WERI-Rb-1 (cell line): Measurements from ENCODE around the gene TEX2.
"Not testable (repeated sequence)": the region's sequence is repeated elsewhere in the genome, so short reads cannot be mapped to it uniquely, and the experiment has no call there.

Source experiments
- DNase-seq: peaks from one replicate; pipeline ENCODE4 v3.0.0-alpha.2; 2020
- H3K27ac ChIP-seq: fragments of 250-450 bp; sonication (Bioruptor Pico); 2 replicates; pipeline ENCODE4 v1.5.1; 2020; ENCODE audit warnings: mild to moderate bottlenecking, moderate library complexity
- H3K27me3 ChIP-seq: fragments of 250-450 bp; sonication (Bioruptor Pico); 2 replicates; pipeline ENCODE4 v1.5.1; 2021; ENCODE audit warnings: mild to moderate bottlenecking, low read depth, moderate library complexity; ENCODE audit not compliant: insufficient read depth, severe bottlenecking
- H3K36me3 ChIP-seq: fragments of 250-450 bp; sonication (Bioruptor Pico); 2 replicates; pipeline ENCODE4 v1.5.1; 2020; ENCODE audit warnings: mild to moderate bottlenecking, moderate library complexity
- H3K4me3 ChIP-seq: 2 replicates; pipeline ENCODE4 v1.5.1; 2011; ENCODE audit warnings: low read depth, mild to moderate bottlenecking, control low read depth, low read length
- H3K9me3 ChIP-seq: fragments of 250-450 bp; sonication (Bioruptor Pico); 2 replicates; pipeline ENCODE4 v1.5.1; 2021; ENCODE audit warnings: mild to moderate bottlenecking, moderate library complexity; ENCODE audit not compliant: severe bottlenecking
- TF ChIP-seq, protein P1 (sequence below): IDR thresholded peaks from 2 replicates; pipeline ENCODE4 v1.5.1; 2011; ENCODE audit warnings: low read depth, mild to moderate bottlenecking, control low read depth, inconsistent platforms, low read length

The TEX2 gene

DNA sequence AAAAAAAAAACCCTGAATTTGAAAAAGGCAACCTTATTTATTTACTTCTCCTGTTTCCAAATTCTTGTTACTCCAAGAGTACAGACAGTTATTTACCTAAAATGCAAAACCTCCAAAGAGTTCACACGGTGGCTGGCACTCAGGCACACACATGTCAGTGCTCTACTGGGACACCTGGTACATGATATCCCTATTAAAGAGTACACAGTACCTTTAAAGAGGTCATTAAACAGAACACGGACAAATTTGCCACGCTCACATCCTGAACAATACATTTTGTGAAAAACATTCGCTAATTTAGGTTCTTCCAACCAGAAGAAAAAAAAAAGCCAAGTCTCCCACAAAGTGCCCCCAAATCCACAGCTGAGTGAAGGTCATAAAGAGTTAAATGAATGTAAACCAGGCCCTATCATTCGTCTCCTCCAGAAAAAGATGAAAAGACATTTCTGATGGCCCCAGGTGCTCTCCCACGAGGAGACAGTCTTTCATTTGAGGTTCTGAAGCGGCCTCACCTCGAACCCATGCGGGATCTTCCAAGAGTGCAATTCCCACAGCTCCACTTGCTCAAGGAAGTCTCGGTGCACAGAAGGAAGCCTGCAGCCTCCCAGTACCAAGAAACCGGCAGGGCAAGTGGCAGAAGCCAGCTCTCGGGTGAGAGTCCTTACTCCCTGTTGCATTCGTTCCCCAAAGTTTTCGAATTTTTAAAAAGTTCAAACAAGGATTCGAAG lies 134.1 kb downstream of the TEX2 start:
- TF ChIP-seq, protein P1, sequence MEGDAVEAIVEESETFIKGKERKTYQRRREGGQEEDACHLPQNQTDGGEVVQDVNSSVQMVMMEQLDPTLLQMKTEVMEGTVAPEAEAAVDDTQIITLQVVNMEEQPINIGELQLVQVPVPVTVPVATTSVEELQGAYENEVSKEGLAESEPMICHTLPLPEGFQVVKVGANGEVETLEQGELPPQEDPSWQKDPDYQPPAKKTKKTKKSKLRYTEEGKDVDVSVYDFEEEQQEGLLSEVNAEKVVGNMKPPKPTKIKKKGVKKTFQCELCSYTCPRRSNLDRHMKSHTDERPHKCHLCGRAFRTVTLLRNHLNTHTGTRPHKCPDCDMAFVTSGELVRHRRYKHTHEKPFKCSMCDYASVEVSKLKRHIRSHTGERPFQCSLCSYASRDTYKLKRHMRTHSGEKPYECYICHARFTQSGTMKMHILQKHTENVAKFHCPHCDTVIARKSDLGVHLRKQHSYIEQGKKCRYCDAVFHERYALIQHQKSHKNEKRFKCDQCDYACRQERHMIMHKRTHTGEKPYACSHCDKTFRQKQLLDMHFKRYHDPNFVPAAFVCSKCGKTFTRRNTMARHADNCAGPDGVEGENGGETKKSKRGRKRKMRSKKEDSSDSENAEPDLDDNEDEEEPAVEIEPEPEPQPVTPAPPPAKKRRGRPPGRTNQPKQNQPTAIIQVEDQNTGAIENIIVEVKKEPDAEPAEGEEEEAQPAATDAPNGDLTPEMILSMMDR, result no peak
- peak overlapping the region; percentile 71 for H3K4me3 ChIP-seq
- peaks cover 11% of the 10 kb centered on the region for H3K36me3 ChIP-seq
- H3K9me3 ChIP-seq, result no peaks in the 10 kb centered on the region
- no peak for DNase-seq
- peak overlapping the region; percentile 80 for H3K27ac ChIP-seq
- H3K27me3 ChIP-seq, result no peaks in the 10 kb centered on the region

DNA sequence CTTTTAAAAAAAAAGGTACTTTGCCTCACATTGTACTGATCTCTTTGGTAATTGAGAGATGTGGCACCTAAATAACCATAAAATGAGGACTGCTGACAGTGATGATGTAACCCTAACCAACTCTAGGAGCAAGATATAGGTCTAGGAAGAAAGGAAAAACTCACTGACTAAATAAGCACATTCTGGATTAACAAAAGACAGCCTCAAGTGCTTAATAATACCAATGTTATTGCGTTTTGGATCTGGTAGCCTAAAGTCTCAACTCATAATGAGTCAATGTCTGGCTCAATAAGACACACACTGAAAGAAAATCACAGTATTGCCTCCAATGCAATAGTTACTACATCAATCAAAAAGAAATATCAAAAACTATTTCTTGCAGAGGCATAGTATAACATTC lies 136.1 kb downstream of the TEX2 start:
- Histone ChIP-seq H3K9me3 (no peaks in the 10 kb centered on the region), H3K27ac (no peak overlapping the region), H3K4me3 (no peak overlapping the region), H3K27me3 (no peaks in the 10 kb centered on the region), H3K36me3 (peaks cover 19% of the 10 kb centered on the region)
- TF ChIP-seq, protein P1, result no peak
- no peak for DNase-seq

DNA sequence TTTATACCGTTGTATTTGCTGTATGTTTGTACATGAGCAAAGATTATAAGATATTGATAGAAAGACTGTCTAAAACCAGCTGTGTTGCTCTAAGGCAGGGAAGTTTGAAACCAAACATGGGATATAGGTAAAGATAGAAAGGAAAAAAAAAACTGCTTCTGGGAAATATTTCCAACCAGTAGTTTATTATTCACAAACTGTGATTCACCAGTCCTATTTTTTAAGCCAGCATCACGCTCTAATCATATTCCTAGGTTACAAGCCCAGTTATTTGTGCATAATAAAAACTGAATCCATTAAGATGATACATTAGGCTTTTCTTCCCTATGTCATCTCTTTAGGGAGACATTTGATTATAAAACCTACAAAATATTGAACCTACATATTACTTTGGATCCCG lies 137.1 kb downstream of the TEX2 start:
- Histone ChIP-seq H3K4me3 (no peak overlapping the region), H3K9me3 (no peaks in the 10 kb centered on the region), H3K27me3 (no peaks in the 10 kb centered on the region), H3K27ac (no peak overlapping the region), H3K36me3 (peaks cover 21% of the 10 kb centered on the region)
- TF ChIP-seq, protein P1, result no peak
- DNase-seq, result no peak

DNA sequence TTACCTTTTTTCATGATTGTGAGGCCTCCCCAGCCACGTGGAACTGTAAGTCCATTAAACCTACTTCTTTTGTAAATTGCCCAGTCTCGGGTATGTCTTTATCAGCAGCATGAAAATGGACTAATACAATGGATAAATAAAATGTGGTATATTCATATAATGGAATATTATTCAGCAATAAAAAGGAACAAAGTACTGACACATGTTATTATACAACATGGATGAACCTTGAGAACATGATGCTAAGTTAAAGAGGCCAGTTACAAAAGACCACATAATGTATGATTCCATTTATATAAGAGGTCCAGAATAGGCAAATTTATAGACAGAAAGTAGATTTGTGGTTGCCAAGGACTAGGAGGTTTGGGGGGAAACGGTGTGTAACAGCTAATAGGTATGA lies 138.5 kb downstream of the TEX2 start:
- Histone ChIP-seq H3K4me3 (no peak overlapping the region), H3K27ac (no peak overlapping the region)
- TF ChIP-seq, protein P1, result no peak

DNA sequence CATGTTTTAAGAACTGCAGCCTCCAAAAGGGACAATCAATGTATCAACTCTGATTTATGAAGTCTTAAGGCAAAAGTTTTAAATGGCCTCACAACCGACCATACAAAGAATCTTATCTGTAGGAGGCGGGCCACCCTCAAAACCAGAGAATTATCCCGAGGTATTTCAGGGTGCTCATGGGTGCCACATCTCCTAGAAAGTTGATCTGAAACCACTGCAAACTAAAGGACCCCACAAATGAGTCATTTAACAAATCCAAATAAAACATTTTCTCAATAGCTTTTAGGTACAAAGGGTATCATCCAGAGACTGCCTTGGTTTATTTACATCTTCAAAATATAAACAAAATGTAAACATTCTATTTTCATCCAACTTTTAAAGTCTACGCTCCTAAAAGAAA lies 139.9 kb downstream of the TEX2 start:
- Histone ChIP-seq H3K27ac (no peak overlapping the region), H3K4me3 (no peak overlapping the region), H3K36me3 (peaks cover 14% of the 10 kb centered on the region), H3K9me3 (no peaks in the 10 kb centered on the region), H3K27me3 (no peaks in the 10 kb centered on the region)
- DNase-seq, result no peak
- TF ChIP-seq, protein P1, result no peak

More for the DNA sequence above, 138.5 kb downstream of the TEX2 start:
- H3K36me3 ChIP-seq, result peaks cover 18% of the 10 kb centered on the region
- no peaks in the 10 kb centered on the region for H3K27me3 ChIP-seq
- no peaks in the 10 kb centered on the region for H3K9me3 ChIP-seq
- DNase-seq, result no peak

DNA sequence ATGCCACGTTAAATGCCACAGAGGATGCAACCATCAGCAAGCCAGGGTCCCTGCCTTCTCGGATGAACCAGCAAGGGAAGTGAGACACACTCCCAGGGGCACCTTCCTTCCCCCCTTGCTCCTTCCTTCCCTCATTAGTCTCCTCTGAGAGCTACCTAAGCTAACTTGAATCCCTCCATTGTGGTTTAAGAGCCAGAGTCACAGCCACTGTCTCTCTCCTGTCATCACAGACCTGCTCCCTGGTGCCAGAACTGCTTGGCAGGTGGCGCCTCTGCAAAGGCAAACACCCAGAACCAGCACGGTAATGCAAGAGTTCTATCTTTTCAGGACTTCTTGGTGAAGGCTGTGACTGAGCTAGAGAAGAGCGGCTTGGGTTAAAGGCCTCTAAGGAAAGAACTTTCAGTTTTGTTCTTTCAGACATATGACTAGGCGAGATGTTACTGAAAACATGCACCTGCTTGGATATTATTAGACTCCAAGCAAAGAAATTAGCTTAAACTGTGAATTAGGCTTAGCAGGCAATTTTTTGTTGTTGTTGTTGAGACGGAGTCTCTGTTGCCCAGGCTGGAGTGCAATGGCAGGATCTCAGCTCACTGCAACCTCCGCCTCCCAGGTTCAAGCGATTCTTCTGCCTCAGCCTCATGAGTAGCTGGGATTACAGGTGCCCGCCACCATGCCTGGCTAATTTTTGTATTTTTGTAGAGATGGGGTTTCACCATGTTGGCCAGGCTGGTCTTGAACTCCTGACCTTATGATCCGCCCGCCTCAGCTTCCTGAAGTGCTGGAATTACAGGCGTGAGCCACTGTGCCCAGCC lies 141.9 kb downstream of the TEX2 start:
- H3K36me3 ChIP-seq, result peaks cover 14% of the 10 kb centered on the region
- not testable (repeated sequence) for DNase-seq, H3K4me3 ChIP-seq, H3K9me3 ChIP-seq, H3K27ac ChIP-seq, H3K27me3 ChIP-seq
